GM18951 (cell line): ENCODE measurements around the gene TMEFF2.

Experiments
- POLR2A ChIP-seq: IDR thresholded peaks from 4 replicates; pipeline ENCODE4 v1.6.1; 2011; ENCODE audit warnings: mild to moderate bottlenecking; ENCODE audit not compliant: insufficient read length, insufficient read depth; ENCODE audit errors: extremely low read depth
- in situ Hi-C: fragments of 300-500 bp; cut with MboI; formaldehyde crosslinking; loops from one replicate; pipeline ENCODE4 v1.12.0; 2022; ENCODE audit warnings: low sequenced_read_pairs, mixed read lengths, inconsistent platforms; ENCODE audit not compliant: unreplicated experiment

Gene TMEFF2

GRCh38 chr2:191985740-191986139, 209.0 kb downstream of the TMEFF2 start:
- in situ Hi-C loops: no loop called here
- TF ChIP-seq POLR2A: no peak

- TF ChIP-seq POLR2A: no peak
- in situ Hi-C loops: no loop called here
Measured at GRCh38 chr2:191983591-191983990, 211.1 kb downstream of the TMEFF2 start.

- no peak for TF ChIP-seq POLR2A
- in situ Hi-C loops: no loop called here
Measured at GRCh38 chr2:191983186-191983585, 211.5 kb downstream of the TMEFF2 start.

- in situ Hi-C loops: no loop called here
- TF ChIP-seq POLR2A: no peak
Measured at GRCh38 chr2:191981706-191982105, 213.0 kb downstream of the TMEFF2 start.

GRCh38 chr2:191980483-191980882, 214.2 kb downstream of the TMEFF2 start:
- TF ChIP-seq POLR2A: no peak
- in situ Hi-C loops: no loop called here

- in situ Hi-C loops: no loop called here
- TF ChIP-seq POLR2A: no peak
Measured at GRCh38 chr2:191979221-191979730, 215.5 kb downstream of the TMEFF2 start.

GRCh38 chr2:191977754-191978153, 217.0 kb downstream of the TMEFF2 start:
- in situ Hi-C loops: no loop called here
- no peak for TF ChIP-seq POLR2A

GRCh38 chr2:191976436-191976835, 218.3 kb downstream of the TMEFF2 start:
- in situ Hi-C loops: no loop called here
- no peak for TF ChIP-seq POLR2A

- no peak for TF ChIP-seq POLR2A
- in situ Hi-C loops: no loop called here
Measured at GRCh38 chr2:191974676-191975075, 220.1 kb downstream of the TMEFF2 start.

- in situ Hi-C loops: no loop called here
- TF ChIP-seq POLR2A: no peak
Measured at GRCh38 chr2:191970867-191971266, 223.9 kb downstream of the TMEFF2 start.

- TF ChIP-seq POLR2A: no peak
- in situ Hi-C loops: no loop called here
Measured at GRCh38 chr2:191968120-191968519, 226.6 kb downstream of the TMEFF2 start.

- in situ Hi-C loops: no loop called here
- TF ChIP-seq POLR2A: no peak
Measured at GRCh38 chr2:191965733-191966132, 229.0 kb downstream of the TMEFF2 start.

- TF ChIP-seq POLR2A: no peak
- in situ Hi-C loops: no loop called here
Measured at GRCh38 chr2:191961556-191961955, 233.2 kb downstream of the TMEFF2 start.

GRCh38 chr2:191959209-191959608, 235.5 kb downstream of the TMEFF2 start:
- no peak for TF ChIP-seq POLR2A
- in situ Hi-C loops: no loop called here

- in situ Hi-C loops: no loop called here
Measured at GRCh38 chr2:191957996-191958860, 236.5 kb downstream of the TMEFF2 start.

GRCh38 chr2:191954451-191954850, 240.3 kb downstream of the TMEFF2 start:
- in situ Hi-C loops: no loop called here
- TF ChIP-seq POLR2A: no peak

More at GRCh38 chr2:191957996-191958860, 236.5 kb downstream of the TMEFF2 start:
- no peak for TF ChIP-seq POLR2A
